WI38 (cell line): ENCODE measurements around the gene BBS9.

Experiments used
- H3K4me3 ChIP-seq: 2 replicates; pipeline ENCODE4 v1.5.1; 2011; ENCODE audit warnings: low read depth, mild to moderate bottlenecking, control low read depth, low read length
- CTCF ChIP-seq: IDR thresholded peaks from 2 replicates; pipeline ENCODE4 v1.5.1; 2012; ENCODE audit warnings: low read depth, mild to moderate bottlenecking, control low read depth, low read length

BBS9 gene

GRCh38 chr7:33623267-33623666 is 493.9 kb downstream of the BBS9 start:
- TF ChIP-seq CTCF, result no peak
- H3K4me3 ChIP-seq, result no peak overlapping the region

GRCh38 chr7:33624215-33624614 is 494.9 kb downstream of the BBS9 start:
- no peak for TF ChIP-seq CTCF
- H3K4me3 ChIP-seq, result no peak overlapping the region

GRCh38 chr7:33626869-33627268 is 497.5 kb downstream of the BBS9 start:
- H3K4me3 ChIP-seq, result no peak overlapping the region
- no peak for TF ChIP-seq CTCF

GRCh38 chr7:33627741-33628140 is 498.4 kb downstream of the BBS9 start:
- no peak overlapping the region for H3K4me3 ChIP-seq
- no peak for TF ChIP-seq CTCF

GRCh38 chr7:33628894-33629293 is 499.5 kb downstream of the BBS9 start:
- H3K4me3 ChIP-seq, result no peak overlapping the region
- TF ChIP-seq CTCF, result no peak

- TF ChIP-seq CTCF, result no peak
- H3K4me3 ChIP-seq, result no peak overlapping the region
Observed at GRCh38 chr7:33630359-33630758, 501.0 kb downstream of the BBS9 start.

GRCh38 chr7:33632322-33632721 is 503.0 kb downstream of the BBS9 start:
- TF ChIP-seq CTCF, result no peak
- H3K4me3 ChIP-seq, result no peak overlapping the region
